ENCODE data around the gene PROB1. TPM values are rescaled to one million over a fixed set of nuclear protein-coding genes. Genes with fewer than 3 reads are reported as not detected.

The PROB1 gene
- total and polyA plus RNA-seq, 2 of the 13 experiments (the other 11 are each of a cell fraction or from before 2014, with no cell fraction given): 0.69 to 1.1 TPM

DNA sequence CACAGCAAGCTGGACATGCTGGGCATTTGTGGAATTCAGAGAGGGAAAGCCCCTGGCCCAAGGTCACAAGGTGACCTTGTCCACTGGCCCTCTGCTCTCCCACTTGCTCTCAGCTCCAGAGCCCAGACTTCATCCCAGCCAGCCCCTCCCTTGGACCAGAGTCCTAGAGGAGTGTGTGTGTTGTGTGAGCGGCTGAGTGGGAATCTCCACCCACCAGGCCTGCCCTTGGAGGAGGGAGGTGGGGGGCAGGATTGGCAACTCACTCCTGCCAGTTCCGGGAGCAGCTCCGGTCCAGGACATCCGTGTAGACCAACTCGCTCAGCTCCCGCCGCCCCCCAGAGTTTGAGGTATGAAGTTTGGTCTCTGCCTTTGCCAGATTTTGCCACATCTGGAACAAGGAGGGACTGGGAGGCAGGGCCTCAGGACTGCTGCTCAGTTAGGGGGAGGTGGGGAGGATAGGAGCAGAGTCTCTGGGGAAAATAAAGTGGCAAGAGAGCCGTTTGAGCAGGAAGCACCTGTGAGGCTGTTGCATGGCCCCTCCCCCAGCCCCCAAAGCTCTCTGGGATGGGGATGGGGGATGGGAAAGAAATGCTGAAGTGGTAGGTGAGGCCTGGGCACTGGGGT lies 6.6 kb downstream of the PROB1 start (continued):
- TF ChIP-seq, protein P1, sequence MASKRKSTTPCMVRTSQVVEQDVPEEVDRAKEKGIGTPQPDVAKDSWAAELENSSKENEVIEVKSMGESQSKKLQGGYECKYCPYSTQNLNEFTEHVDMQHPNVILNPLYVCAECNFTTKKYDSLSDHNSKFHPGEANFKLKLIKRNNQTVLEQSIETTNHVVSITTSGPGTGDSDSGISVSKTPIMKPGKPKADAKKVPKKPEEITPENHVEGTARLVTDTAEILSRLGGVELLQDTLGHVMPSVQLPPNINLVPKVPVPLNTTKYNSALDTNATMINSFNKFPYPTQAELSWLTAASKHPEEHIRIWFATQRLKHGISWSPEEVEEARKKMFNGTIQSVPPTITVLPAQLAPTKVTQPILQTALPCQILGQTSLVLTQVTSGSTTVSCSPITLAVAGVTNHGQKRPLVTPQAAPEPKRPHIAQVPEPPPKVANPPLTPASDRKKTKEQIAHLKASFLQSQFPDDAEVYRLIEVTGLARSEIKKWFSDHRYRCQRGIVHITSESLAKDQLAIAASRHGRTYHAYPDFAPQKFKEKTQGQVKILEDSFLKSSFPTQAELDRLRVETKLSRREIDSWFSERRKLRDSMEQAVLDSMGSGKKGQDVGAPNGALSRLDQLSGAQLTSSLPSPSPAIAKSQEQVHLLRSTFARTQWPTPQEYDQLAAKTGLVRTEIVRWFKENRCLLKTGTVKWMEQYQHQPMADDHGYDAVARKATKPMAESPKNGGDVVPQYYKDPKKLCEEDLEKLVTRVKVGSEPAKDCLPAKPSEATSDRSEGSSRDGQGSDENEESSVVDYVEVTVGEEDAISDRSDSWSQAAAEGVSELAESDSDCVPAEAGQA (IDR thresholded peaks at IDR 0.05; ENCODE audit: low read depth): no peak
- TF ChIP-seq, protein P1 (CRISPR knock-in tag; IDR thresholded peaks at IDR 0.05; ENCODE audit: borderline replicate concordance): no peak
- TF ChIP-seq, protein P2, sequence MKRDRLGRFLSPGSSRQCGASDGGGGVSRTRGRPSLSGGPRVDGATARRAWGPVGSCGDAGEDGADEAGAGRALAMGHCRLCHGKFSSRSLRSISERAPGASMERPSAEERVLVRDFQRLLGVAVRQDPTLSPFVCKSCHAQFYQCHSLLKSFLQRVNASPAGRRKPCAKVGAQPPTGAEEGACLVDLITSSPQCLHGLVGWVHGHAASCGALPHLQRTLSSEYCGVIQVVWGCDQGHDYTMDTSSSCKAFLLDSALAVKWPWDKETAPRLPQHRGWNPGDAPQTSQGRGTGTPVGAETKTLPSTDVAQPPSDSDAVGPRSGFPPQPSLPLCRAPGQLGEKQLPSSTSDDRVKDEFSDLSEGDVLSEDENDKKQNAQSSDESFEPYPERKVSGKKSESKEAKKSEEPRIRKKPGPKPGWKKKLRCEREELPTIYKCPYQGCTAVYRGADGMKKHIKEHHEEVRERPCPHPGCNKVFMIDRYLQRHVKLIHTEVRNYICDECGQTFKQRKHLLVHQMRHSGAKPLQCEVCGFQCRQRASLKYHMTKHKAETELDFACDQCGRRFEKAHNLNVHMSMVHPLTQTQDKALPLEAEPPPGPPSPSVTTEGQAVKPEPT (CRISPR knock-in tag; IDR thresholded peaks at IDR 0.05; ENCODE audit: low read depth): no peak
- TF ChIP-seq FIP1L1 (IDR thresholded peaks at IDR 0.05; ENCODE audit: borderline replicate concordance, insufficient read depth, low read depth, low read length) (no peak), ONECUT2 (CRISPR knock-in tag; IDR thresholded peaks at IDR 0.05) (no peak), NFIC (IDR thresholded peaks at IDR 0.05; ENCODE audit: low read length) (no peak), ZNF263 (CRISPR knock-in tag; IDR thresholded peaks at IDR 0.05) (peak; percentile 35; the same call in 1 of the 2 replicates), MYC (CRISPR knock-in tag; IDR thresholded peaks at IDR 0.05; ENCODE audit: borderline replicate concordance) (0 out of 2 replicates have a peak, but pooled peaks have one; percentile 26), SKIL (CRISPR knock-in tag; IDR thresholded peaks at IDR 0.05; ENCODE audit: borderline replicate concordance) (0 out of 2 replicates have a peak, but pooled peaks have one; percentile 55), SAP130 (CRISPR knock-in tag; IDR thresholded peaks at IDR 0.05; ENCODE audit: low read depth) (peak; percentile 73), ZHX1 (CRISPR knock-in tag; IDR thresholded peaks at IDR 0.05; ENCODE audit: low read depth) (peak; percentile 40; the same call in 1 of the 2 replicates)
- TF ChIP-seq, protein P3, sequence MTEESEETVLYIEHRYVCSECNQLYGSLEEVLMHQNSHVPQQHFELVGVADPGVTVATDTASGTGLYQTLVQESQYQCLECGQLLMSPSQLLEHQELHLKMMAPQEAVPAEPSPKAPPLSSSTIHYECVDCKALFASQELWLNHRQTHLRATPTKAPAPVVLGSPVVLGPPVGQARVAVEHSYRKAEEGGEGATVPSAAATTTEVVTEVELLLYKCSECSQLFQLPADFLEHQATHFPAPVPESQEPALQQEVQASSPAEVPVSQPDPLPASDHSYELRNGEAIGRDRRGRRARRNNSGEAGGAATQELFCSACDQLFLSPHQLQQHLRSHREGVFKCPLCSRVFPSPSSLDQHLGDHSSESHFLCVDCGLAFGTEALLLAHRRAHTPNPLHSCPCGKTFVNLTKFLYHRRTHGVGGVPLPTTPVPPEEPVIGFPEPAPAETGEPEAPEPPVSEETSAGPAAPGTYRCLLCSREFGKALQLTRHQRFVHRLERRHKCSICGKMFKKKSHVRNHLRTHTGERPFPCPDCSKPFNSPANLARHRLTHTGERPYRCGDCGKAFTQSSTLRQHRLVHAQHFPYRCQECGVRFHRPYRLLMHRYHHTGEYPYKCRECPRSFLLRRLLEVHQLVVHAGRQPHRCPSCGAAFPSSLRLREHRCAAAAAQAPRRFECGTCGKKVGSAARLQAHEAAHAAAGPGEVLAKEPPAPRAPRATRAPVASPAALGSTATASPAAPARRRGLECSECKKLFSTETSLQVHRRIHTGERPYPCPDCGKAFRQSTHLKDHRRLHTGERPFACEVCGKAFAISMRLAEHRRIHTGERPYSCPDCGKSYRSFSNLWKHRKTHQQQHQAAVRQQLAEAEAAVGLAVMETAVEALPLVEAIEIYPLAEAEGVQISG (CRISPR knock-in tag; IDR thresholded peaks at IDR 0.05): 0 out of 2 replicates have a peak, but pooled peaks have one; percentile 17
